ENCODE measurements around the gene MXRA7.
"Not testable (repeated sequence)": the region's sequence is repeated elsewhere in the genome, so short reads cannot be mapped to it uniquely, and the experiment has no call there.

Gene MXRA7

DNA sequence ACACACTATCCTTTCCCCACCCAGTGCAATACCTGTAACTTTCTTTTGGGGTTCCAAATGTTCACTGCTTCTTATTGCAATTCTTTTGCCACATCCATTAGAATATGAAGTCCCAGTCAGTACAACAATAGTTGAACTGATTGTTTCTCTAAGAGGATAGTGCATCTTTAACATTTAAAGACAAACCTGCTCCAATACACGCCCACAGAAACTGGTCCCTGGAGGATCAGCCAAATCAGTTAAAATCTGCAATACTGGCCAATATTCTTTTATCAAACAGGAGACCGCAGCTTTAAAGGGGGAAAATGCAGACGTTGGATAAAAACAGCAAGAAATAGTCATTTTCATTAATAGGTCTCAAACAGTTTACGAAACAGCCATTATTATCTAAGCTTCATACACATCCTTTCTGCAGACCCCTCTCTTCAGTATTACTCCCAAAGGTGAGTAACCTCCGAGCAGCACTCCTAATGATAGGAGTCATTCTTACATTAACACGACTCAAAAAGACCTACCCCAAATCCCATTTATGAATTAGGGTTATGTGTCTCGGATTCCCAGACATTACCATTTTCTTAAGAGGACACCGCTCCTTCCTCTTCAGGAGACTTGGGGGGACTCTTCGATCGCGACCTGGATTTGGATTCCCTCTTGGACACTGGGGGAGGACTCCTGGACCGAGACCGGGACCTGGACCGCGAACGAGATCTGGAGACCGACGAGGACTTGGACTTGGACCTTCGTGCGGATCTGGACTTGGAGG is 25.0 kb upstream of the MXRA7 start:
- DNase-seq = no peak

DNA sequence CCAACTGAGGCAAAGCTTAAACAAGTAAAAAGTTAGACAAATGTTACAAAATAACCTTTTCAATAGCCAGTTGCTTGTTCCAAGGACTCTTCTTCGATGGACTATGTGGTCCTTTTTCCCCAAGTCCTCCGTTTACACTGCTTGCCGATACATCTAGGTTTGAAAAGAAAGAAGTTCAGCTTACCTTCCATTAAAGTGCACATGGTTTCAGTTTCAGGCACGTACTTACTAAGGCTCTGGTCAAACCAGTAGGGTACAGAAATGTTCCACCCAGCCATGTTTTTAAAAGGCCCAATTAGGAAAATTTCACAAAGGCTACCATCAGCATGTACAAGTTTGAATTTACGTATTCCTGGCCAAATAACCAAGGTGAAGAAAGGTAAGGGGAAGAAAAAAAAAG is 24.2 kb upstream of the MXRA7 start:
- no peak for DNase-seq

DNA sequence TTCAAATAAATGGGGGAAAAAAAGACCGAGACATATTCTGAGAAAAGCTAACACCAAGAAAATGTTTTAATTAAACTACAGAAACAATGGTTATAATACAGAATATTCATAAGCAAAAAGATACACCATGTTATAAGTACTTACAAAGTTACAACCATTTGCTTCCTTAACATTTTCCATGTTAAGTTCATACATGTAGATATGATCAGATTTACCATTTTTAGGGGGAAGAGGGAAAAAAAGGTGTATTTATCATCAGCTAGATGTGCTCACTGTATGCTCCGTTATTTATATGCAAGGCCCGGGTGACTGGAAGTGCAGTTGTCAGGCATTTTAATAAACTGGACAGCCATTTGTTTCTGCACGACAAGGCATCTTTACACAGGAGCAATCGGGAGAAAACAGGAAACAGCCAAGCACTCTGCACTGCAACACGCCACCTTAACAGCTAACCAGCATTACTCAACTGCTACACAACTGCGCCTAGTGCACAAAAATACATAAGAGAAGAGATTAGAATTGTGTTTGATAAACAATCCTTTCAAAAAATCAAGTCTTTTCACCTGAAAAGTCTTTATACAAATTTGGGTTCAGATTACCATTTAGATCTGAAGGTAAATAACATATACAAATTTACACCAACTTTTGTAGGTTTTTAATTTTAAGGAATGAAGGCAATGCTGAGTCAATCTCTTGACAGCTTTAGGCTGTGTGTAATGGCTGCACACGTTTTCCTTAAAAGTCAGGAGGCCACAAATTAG is 23.5 kb upstream of the MXRA7 start:
- no peak for DNase-seq

DNA sequence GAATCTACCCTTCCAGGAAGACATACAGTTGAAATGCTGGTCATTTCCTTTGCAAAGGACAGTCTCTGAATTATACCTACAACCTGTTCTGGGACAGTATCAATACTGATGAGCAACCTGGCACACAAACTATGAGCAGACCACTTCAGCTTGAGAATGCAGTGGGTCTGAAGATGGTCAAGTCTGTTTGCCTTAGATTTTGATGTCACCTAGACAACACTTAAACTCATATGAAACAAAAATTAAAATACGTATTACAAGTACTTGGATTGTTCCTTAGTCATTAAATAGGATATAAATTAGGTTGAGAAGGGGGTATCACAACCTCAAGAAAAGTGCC is 22.8 kb upstream of the MXRA7 start:
- DNase-seq = no peak

DNA sequence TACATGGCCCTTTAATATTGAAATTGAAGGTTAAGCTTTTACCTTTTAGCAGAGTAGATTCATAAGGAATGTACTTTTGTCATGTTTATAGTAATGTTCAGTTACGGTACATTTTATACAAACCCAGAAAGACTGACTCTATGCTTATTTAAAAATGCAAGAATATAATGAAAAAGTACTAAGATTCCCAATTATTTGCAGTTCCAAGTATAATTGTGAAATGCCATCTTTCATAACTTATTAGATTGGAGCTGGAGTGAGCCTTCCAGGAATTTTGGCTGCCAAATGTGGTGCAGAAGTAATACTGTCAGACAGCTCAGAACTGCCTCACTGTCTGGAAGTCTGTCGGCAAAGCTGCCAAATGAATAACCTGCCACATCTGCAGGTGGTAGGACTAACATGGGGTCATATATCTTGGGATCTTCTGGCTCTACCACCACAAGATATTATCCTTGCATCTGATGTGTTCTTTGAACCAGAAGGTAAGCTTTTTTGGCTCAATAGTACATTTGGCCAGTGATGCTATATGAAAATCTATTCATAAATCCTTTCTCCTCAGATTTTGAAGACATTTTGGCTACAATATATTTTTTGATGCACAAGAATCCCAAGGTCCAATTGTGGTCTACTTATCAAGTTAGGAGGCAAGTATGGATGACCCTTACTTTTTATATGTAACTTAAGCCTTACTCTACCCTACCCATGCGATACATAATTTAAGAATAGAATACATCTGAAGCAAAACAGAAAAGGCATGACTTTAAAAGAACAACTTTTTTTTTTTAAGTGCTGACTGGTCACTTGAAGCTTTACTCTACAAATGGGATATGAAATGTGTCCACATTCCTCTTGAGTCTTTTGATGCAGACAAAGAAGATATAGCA is 22.2 kb upstream of the MXRA7 start:
- DNase-seq = no peak

DNA sequence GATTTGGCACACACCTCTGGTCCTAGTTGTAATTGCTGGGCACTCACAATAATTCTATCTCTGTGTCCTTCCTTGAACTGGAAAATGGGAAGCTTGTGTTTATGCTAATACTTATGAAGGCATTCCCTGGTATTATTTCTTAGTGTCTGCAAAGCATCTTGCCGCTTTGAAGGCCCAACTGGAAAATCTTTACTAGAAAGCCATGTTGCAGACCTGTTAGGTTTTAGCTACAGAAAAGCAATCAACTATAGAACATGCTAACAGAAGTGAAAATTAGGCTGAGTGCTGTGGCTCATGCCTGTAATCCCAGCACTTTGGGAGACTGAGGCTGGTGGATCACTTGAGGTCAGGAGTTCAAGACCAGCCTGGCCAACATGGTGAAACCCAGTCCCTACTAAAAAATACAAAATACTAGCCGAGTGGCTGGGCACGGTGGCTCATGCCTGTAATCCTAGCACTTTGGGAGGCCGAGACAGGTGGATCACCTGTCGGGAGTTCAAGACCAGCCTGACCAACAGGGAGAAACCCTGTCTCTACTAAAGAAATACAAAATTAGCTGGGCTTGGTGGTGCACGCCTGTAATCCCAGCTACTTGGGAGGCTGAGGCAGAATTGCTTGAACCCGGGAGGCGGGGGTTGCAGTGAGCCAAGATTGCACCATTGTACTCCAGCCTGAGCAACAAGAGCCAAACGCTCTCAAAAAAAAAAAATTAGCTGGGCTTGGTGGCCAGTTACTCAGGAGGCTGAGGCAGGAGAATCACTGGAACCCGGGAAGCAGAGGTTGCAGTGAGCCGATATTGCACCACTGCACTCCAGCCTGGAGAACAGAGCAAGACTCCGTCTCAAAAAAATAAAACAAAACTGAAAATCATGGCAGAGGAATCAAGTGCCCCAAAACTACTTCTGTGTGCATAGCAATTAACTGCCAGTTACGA is 21.3 kb upstream of the MXRA7 start:
- DNase-seq = not testable (repeated sequence)

DNA sequence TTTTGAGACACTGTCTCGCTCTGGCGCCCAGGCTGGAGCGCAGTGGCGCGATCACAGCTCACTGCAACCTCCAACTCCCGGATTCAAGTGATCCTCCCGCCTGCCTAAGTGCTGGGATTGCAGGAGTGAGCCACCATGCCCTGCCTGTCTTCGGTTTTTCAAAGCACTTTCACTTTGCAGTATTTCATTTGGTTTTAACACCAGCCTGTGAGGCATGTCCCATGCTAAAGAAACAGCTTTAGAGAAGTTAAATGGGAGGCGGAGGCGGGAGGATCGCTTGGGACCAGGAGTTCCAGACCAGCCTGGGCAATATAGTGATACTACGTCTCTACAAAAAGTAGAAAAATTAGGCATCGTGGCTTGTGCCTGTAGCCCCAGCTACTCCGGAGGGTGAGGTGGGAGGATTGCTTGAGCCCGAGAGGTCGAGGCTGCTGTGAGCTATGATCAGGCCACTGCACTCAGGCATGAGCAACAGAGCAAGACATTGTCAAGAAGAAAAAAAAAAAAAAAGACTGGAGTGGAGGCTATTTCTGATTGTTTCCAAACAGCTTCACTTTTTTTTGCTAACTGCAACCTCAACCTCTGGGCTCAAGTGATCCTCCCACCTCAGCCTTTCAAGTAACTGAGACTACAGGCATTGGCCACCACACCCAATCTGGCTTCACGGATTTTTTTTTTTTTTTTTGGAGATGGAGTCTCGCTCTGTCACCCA is 17.1 kb upstream of the MXRA7 start:
- no peak for DNase-seq

DNA sequence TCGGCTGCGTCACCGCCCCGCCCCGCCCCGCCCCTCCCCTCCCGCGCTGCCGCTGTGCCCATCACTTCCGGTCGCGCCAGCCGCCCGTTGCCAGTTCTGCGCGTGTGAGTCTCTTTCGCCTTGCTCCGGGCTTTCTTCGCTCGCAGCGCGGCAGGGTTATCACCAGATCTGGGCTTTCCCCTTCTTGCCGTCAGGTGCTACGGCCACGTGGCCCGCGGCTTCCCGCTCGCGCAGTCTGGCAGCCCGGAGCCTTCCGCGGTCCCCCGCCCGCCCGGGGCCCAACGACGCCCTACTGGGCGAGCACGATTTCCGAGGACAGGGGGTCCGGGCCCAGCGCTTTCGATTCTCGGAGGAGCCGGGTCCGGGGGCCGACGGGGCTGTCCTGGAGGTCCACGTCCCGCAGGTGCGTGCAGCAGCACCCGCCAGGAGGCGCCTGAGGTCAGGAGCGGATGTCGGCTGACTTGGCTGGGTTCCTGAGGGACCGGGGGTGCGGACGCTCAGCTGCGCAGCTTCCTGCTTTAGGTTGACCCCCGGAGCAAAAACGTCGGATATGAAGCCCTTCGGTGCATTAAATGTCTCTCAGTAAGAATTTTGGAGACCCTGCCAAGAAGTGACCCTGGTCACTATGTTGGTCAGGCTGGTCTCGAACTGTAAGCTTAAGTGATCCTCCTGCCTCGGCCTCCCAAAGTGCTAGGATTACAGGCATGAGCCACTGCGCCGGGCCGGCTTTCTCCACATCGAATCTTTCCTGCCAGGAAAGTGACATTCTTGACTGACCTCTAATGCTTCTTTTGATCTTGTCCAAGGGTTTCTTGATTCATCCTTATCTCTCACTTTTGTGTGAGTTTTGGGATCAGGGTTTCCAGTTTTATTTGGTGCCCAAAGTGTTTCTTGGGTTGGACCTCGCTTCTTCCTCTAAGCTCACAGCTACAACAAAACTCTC is 16.3 kb upstream of the MXRA7 start, which contains the start of gene METTL23:
METTL23 (plus strand) TSS at position 64 of the 943 bp plus-strand sequence. CDS start 2,872 bp downstream, outside the sequence.
- peak; percentile 83 for DNase-seq

DNA sequence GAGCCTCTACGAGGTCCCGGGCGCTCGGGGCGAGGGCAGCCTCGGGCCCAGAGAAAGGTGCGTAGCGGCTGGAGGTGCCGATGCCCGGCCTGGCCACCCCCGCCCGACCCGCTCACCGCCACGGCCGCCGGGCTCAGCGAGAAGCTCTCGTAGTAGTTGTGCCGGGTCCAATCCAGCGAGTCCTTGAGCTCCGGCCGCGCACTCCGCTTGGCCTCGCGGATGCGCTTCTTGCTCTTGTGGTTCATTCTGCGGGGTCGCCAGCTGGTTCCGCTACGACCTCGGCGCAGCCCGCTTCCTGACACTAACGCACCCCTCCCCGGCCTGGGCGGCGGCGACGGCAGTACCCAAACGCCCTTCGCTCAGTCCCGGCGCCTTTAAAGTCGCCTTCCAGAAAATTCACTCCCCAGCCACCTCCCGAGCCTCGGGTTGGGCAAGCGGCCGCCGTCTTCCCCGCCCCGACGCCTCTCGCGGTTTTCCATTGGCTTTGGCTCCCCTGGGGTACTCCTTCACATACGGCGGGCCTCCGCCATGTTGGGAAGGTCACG is 15.5 kb upstream of the MXRA7 start, which contains the start of gene JMJD6:
JMJD6 (minus strand) TSS at position 376 of the 545 bp plus-strand sequence; CDS start at position 245, 131 bp downstream.
- DNase-seq = peak; percentile 96

DNA sequence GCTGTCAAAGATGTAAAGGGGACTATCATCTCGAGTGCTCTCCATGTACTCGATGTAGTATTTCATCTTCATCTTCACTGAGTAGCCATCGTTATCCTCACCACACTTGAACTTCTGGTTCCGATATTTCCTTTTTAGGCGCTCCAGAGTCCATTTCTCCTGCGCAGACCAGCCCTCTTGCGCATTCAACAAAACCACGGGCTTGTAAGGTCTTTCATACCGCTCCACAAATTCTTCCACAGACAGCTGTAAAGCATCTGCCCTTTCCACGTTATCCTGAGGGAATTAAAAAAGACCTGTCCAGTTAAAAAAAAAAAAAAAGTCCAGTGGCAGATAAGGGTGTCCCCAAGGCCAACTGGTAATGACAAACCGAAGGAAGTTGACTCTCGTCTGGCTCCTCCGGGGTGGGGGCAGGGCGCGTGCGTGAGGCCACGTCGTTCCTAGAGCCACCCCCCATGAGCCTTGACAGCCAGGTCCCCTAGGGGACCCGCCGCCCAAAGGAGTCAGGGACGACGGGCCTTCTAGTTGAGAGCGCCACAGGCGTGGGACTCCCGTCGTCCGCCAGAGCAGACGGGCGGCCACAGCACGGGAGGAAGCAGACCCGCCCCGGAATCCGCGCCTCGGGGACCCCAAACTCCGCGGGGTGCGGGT is 14.9 kb upstream of the MXRA7 start:
- DNase-seq = peak; percentile 70

DNA sequence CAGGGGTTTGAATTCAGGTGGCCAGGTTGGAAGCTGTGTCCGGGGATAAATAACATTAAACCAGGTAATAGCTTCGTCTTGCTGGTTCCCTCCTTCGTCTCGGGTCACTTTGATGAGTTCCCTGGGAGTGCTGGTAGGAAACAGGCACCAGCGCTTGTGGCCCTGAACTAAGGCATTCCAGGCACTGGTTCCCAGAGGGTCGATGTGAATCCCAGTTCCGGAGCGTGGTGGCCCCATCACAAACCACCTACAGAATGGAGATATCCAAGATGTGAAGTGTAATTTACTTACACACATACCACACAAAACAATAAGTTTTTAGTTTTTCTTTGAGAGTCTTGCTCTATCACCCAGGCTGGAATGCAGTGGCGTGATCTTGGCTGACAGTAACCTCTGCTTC is 13.0 kb upstream of the MXRA7 start:
- no peak for DNase-seq

DNA sequence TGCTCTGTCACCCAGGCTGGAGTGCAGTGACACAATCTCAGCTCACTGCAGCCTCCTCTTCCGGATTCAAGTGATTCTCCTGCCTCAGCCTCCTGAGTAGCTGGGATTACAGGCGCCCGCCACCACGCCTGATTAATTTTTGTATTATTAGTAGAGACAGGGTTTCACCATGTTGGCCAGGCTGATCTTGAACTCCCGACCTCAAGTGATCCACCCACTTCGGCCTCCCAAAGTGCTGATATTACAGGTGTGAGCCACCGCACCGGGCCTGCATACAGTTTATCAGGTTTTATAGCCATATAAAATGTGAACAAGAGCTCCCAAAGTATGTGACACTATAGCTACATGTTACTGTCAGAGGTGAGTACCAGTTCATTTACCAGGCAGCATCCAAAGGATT is 12.2 kb upstream of the MXRA7 start:
- DNase-seq = not testable (repeated sequence)

DNA sequence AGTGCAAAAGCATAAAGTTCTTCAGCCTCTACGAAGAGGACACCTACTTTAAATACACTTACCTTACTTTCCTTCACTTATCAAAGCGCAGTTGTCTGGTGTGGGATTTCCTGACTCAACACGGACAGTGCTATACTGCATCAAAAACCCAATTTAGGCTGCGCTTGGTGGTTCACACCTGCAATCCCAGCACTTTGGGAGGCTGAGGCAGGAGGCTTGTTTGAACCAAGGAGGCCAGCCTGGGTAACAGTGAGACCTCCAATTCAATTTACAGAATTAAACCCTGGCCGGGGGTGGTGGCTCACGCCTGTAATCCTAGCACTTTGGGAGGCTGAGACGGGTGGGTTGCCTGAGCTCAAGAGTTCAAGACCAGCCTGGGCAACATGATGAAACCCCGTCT is 11.5 kb upstream of the MXRA7 start:
- no peak for DNase-seq

DNA sequence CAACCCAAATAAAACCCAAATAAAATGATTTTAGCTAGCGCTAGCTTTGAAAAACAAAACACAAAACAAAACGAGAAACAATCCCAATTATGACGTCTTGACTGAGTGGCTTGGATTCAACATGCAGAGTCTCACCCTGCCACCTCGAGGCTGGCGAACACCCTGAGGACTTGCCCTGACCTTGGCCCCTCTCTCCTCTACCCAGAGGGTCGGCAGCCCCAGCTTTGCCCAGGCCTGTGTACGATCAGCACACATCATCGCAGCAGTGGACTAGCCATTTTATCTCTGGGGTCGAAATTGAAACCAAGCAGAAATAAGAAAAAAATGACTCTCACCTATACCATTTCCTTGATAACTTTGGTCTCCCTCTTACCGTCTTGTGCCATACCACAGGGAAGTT is 10.7 kb upstream of the MXRA7 start:
- no peak for DNase-seq

DNA sequence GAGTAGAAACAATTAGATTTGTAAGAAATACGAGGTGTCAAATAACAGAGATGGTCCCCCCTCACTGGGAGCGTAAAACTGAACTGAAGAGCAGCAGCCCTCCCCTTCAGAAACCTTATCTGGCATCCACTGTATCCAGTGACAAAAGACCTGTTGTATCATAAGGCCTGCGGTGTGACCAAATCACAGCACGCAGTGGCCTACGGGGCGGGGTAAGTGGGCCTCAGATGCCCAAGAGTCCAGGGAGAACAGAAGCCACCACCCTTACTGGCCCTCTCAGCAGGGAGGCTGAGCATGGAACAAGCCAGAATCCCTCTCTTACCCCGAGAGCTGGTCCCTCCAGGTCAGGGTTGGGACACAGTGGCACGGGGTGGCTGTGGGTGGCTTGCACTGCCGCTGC is 10.2 kb upstream of the MXRA7 start:
- DNase-seq = no peak

DNA sequence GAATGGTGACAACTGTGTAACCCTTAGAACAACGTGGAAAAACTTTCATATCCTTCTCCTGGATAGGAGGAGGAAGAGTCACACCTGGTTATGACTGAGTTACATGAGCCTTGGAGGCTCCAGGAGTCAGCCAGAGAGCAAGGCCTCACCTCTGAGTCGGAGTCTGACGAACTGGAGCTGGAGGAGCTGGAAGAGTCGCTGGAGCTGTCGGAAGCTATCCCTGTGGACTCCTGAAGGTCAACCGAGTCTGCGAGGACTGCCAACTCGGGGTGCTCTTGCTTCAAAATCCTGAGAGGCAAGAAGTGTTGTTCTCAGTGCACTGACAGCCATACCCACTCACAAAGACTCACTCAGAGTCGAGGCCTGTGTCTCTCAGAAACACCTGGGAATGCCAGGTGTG is 9.4 kb upstream of the MXRA7 start:
- no peak for DNase-seq

DNA sequence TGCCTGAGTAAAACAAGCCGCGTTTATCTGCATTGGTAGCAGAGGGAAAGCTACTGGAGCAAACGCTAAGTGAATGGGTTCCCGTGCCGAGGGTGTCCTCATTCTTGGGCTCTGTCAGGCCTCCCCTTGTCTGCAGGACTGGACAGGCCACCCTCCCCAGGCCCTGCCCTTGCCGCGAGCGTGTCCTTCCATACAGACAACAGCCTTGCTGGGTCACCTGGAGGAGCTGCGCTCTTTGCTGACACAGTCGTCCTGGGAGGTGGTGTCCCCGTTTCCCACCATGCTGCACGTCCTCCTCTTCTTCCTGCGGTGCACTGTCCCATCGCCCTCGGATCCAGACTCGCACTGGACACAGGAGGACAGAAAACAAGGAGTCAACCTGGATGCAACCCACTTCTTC is 7.8 kb upstream of the MXRA7 start:
- DNase-seq = no peak

DNA sequence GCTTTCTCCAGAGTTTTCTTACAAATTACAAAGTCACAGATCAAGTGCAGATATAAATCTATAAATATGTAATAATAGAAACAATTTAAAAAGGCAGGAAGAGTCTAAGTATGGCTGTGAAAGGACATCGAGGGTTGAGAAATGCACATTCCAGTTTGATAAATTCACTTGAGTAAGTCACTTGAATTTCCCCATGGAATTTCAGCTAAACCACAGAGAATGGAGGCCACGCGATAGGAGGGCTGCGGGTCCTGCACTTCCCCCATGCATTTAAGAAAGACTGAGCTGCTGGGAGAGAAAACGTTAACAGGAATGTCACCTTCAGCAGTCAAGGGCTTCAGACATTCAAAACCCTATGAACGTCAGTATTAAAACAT is 6.1 kb upstream of the MXRA7 start:
- no peak for DNase-seq

DNA sequence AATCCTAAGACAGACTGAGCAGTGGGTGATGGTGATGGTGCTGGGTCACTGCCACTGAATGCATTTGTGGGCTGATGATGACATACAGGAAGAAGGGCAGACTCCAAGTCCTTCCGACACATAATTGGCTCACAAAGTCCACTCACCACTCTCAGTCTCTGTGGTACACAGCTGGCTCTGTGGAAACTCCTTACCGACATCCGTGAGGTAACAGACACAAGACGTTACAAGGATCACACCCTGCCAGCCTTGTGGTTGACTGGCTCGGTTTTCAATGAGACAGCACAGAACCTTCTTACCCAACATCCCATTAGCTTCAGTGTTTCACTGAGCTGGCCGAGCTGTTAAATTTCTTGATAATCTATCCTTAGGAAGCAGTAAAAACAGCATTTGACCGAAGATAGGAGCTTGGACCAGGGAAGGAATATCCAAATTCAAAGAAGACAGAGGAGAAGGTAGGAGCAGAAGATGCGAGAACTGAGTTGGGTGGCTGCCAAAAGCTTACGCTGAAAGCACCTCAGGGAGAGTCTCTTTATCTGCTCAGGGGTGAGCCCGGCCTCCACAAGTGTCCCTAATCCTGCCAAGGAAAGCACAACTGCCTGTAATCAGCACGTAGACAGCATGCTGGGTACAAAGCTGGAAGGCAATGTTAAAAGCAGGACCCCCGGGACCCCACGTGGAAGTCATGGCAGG is 5.5 kb upstream of the MXRA7 start:
- DNase-seq = no peak

Measured in NK-92 treated with Interleukin-12 subunit alpha and Interleukin-12 subunit beta, amount 100 ng/mL, for 24 hours (cell line).